Activated B cell treated with CpG ODN at 0.5 μM for 24 hours (primary cell): ENCODE data around the gene MRPS22. TPM values are rescaled to one million over a fixed set of nuclear protein-coding genes. Genes with fewer than 3 reads are reported as not detected.

ENCODE experiments used
- ATAC-seq: fragments of 200-7000 bp; cut with Tn5 transposase; one replicate; pipeline ENCODE4 v1.10.0; 2021; ENCODE audit warnings: low read depth, mild to moderate bottlenecking, moderate library complexity
- CTCF ChIA-PET: fragments of 350-600 bp; sonication (Branson Sonifier 250); formaldehyde crosslinking; loops from one replicate; lab custom pipeline; 2021; ENCODE audit warnings: antibody characterized with exemption; lab: Charles Lee
- POLR2A ChIA-PET: fragments of 350-600 bp; sonication (Branson Sonifier 250); formaldehyde crosslinking; loops from one replicate; lab custom pipeline; 2021; ENCODE audit warnings: antibody characterized with exemption; lab: Charles Lee
- DNase-seq: peaks from one replicate; pipeline ENCODE4 v3.0.0; 2022
- H3K27ac Mint-ChIP-seq: one replicate; pipeline ENCODE4 v1.8.0; 2020; ENCODE audit warnings: mixed read lengths
- H3K27me3 Mint-ChIP-seq: one replicate; pipeline ENCODE4 v1.8.0; 2021; ENCODE audit warnings: mixed read lengths
- H3K36me3 Mint-ChIP-seq: one replicate; pipeline ENCODE4 v1.8.0; 2021; ENCODE audit warnings: low read depth, mixed read lengths
- H3K4me1 Mint-ChIP-seq: one replicate; pipeline ENCODE4 v1.8.0; 2021; ENCODE audit warnings: mixed read lengths
- H3K4me3 Mint-ChIP-seq: one replicate; pipeline ENCODE4 v1.8.0; 2020; ENCODE audit warnings: mild to moderate bottlenecking, mixed read lengths
- H3K9me3 Mint-ChIP-seq: one replicate; pipeline ENCODE4 v1.8.0; 2020; ENCODE audit warnings: mixed read lengths
- CTCF ChIP-seq: fragments of 200-600 bp; IDR thresholded peaks from one replicate; pipeline ENCODE4 v1.8.0; 2022; ENCODE audit warnings: antibody characterized with exemption, mild to moderate bottlenecking
- intact Hi-C: fragments of 100-400 bp; cut with micrococcal nuclease; formaldehyde crosslinking; loops from one replicate; pipeline ENCODE4 v1.15.1; 2024
- total RNA-seq: library from RNA; stranded (reverse); gene quantifications from 2 replicates; pipeline ENCODE4 v1.2.3, GENCODE V29; 2022

Gene MRPS22
- total RNA-seq, 1 donor from 2014 or later = 44.7 TPM

GRCh38 chr3:139302801-139303113 lies 41.1 kb upstream of the MRPS22 start:
- Mint-ChIP-seq H3K4me1 (no peaks in the 10 kb centered on the region), H3K27ac (no peak overlapping the region), H3K36me3 (no peaks in the 10 kb centered on the region), H3K27me3 (no peaks in the 10 kb centered on the region), H3K4me3 (no peak overlapping the region), H3K9me3 (no peaks in the 10 kb centered on the region)
- no peak for TF ChIP-seq CTCF
- ChIA-PET CTCF (no interaction called here), POLR2A (no interaction called here)
- ATAC-seq (no peak), DNase-seq (no peak)
- intact Hi-C loops = no loop called here

- Mint-ChIP-seq H3K9me3 (no peaks in the 10 kb centered on the region), H3K4me1 (no peaks in the 10 kb centered on the region), H3K4me3 (no peak overlapping the region), H3K27me3 (no peaks in the 10 kb centered on the region), H3K36me3 (no peaks in the 10 kb centered on the region), H3K27ac (no peak overlapping the region)
- DNase-seq = no peak
- POLR2A ChIA-PET = no interaction called here
- CTCF ChIA-PET = no interaction called here
- no peak for ATAC-seq
- intact Hi-C loops = no loop called here
- TF ChIP-seq CTCF = no peak
Measured at GRCh38 chr3:139303216-139303615, 40.6 kb upstream of the MRPS22 start.

- no peaks in the 10 kb centered on the region for H3K27me3 Mint-ChIP-seq
- ChIA-PET CTCF (no interaction called here), POLR2A (no interaction called here)
- TF ChIP-seq CTCF = no peak
- H3K4me1 Mint-ChIP-seq = no peaks in the 10 kb centered on the region
- intact Hi-C loops = no loop called here
- ATAC-seq = no peak
- DNase-seq = no peak
- H3K9me3 Mint-ChIP-seq = no peaks in the 10 kb centered on the region
- no peak overlapping the region for H3K27ac Mint-ChIP-seq
- no peaks in the 10 kb centered on the region for H3K36me3 Mint-ChIP-seq
- no peak overlapping the region for H3K4me3 Mint-ChIP-seq
Measured at GRCh38 chr3:139304383-139304782, 39.4 kb upstream of the MRPS22 start.

- CTCF ChIA-PET = no interaction called here
- DNase-seq (no peak), ATAC-seq (no peak)
- Mint-ChIP-seq H3K27ac (no peak overlapping the region), H3K4me3 (no peak overlapping the region), H3K36me3 (no peaks in the 10 kb centered on the region), H3K27me3 (no peaks in the 10 kb centered on the region), H3K9me3 (no peaks in the 10 kb centered on the region), H3K4me1 (no peaks in the 10 kb centered on the region)
- POLR2A ChIA-PET = no interaction called here
- no peak for TF ChIP-seq CTCF
- intact Hi-C loops = no loop called here
Measured at GRCh38 chr3:139306078-139306477, 37.7 kb upstream of the MRPS22 start.

- no peak for ATAC-seq
- Mint-ChIP-seq H3K4me1 (no peaks in the 10 kb centered on the region), H3K9me3 (no peaks in the 10 kb centered on the region), H3K27ac (no peak overlapping the region), H3K36me3 (no peaks in the 10 kb centered on the region), H3K27me3 (no peaks in the 10 kb centered on the region), H3K4me3 (no peak overlapping the region)
- TF ChIP-seq CTCF = no peak
- intact Hi-C loops = no loop called here
- ChIA-PET CTCF (no interaction called here), POLR2A (no interaction called here)
- DNase-seq = no peak
Measured at GRCh38 chr3:139307072-139307491, 36.7 kb upstream of the MRPS22 start.
